ENCODE data around the gene UBE3C. TPM values are rescaled to one million over a fixed set of nuclear protein-coding genes. Genes with fewer than 3 reads are reported as not detected.

UBE3C gene
- total and polyA plus RNA-seq, 2 of the 13 experiments (the other 11 are each of a cell fraction or from before 2014, with no cell fraction given) = 27.0 to 48.2 TPM

DNA sequence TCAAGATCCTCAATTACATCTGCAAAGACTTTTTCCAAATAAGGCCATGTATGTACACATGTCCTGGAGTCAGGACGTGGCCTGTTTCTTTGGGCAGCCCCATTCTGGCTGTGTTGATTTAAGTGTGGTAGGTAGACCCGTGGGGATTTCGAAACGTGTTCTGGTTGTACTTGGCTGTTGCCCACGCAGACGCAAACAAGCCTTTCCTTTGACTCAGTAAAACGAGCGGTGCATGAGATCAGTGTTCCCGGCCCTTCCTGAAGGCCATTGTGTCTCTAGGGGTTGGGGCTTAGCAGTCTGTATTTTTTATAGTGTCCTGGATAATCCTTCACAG is 133.2 kb downstream of the UBE3C start (continued):
- TF ChIP-seq, protein P1, sequence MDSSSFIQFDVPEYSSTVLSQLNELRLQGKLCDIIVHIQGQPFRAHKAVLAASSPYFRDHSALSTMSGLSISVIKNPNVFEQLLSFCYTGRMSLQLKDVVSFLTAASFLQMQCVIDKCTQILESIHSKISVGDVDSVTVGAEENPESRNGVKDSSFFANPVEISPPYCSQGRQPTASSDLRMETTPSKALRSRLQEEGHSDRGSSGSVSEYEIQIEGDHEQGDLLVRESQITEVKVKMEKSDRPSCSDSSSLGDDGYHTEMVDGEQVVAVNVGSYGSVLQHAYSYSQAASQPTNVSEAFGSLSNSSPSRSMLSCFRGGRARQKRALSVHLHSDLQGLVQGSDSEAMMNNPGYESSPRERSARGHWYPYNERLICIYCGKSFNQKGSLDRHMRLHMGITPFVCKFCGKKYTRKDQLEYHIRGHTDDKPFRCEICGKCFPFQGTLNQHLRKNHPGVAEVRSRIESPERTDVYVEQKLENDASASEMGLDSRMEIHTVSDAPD (CRISPR knock-in tag; IDR thresholded peaks at IDR 0.05) = 0 out of 2 replicates have a peak, but pooled peaks have one; percentile 45
- TF ChIP-seq ZNF224 (CRISPR knock-in tag; IDR thresholded peaks at IDR 0.05) = no peak
- TF ChIP-seq, protein P2, sequence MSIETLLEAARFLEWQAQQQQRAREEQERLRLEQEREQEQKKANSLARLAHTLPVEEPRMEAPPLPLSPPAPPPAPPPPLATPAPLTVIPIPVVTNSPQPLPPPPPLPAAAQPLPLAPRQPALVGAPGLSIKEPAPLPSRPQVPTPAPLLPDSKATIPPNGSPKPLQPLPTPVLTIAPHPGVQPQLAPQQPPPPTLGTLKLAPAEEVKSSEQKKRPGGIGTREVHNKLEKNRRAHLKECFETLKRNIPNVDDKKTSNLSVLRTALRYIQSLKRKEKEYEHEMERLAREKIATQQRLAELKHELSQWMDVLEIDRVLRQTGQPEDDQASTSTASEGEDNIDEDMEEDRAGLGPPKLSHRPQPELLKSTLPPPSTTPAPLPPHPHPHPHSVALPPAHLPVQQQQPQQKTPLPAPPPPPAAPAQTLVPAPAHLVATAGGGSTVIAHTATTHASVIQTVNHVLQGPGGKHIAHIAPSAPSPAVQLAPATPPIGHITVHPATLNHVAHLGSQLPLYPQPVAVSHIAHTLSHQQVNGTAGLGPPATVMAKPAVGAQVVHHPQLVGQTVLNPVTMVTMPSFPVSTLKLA (IDR thresholded peaks at IDR 0.05) = 0 out of 2 replicates have a peak, but pooled peaks have one; percentile 13
- TF ChIP-seq, protein P3, sequence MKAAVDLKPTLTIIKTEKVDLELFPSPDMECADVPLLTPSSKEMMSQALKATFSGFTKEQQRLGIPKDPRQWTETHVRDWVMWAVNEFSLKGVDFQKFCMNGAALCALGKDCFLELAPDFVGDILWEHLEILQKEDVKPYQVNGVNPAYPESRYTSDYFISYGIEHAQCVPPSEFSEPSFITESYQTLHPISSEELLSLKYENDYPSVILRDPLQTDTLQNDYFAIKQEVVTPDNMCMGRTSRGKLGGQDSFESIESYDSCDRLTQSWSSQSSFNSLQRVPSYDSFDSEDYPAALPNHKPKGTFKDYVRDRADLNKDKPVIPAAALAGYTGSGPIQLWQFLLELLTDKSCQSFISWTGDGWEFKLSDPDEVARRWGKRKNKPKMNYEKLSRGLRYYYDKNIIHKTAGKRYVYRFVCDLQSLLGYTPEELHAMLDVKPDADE (CRISPR knock-in tag; IDR thresholded peaks at IDR 0.05) = no peak
- no peak for TF ChIP-seq JUN (CRISPR knock-in tag; IDR thresholded peaks at IDR 0.05)
- TF ChIP-seq ZC3H4 (CRISPR knock-in tag; IDR thresholded peaks at IDR 0.05; ENCODE audit: borderline replicate concordance) = no peak
- no peak for TF ChIP-seq ZNF839 (CRISPR knock-in tag; IDR thresholded peaks at IDR 0.05; ENCODE audit: borderline replicate concordance)
- TF ChIP-seq HMGA1 (CRISPR knock-in tag; conservative IDR thresholded peaks at IDR 0.05) = no peak
- no peak for TF ChIP-seq KAT2B (IDR thresholded peaks at IDR 0.05; ENCODE audit: borderline replicate concordance, low read depth, low read length)
- TF ChIP-seq, protein P4, sequence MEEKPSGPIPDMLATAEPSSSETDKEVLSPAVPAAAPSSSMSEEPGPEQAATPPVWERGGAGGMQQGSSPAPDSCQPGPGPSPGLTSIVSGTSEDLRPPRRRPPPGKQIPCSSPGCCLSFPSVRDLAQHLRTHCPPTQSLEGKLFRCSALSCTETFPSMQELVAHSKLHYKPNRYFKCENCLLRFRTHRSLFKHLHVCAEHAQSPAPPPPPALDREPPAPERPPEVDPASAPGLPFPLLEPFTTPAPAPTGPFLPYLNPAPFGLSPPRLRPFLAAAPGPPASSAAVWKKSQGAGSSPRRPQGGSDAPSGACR (CRISPR knock-in tag; IDR thresholded peaks at IDR 0.05) = no peak
- TF ChIP-seq, protein P5, sequence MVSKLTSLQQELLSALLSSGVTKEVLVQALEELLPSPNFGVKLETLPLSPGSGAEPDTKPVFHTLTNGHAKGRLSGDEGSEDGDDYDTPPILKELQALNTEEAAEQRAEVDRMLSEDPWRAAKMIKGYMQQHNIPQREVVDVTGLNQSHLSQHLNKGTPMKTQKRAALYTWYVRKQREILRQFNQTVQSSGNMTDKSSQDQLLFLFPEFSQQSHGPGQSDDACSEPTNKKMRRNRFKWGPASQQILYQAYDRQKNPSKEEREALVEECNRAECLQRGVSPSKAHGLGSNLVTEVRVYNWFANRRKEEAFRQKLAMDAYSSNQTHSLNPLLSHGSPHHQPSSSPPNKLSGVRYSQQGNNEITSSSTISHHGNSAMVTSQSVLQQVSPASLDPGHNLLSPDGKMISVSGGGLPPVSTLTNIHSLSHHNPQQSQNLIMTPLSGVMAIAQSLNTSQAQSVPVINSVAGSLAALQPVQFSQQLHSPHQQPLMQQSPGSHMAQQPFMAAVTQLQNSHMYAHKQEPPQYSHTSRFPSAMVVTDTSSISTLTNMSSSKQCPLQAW (CRISPR knock-in tag; IDR thresholded peaks at IDR 0.05) = peak; percentile 49; the same call in 1 of the 2 replicates
- TF ChIP-seq TEAD3 (CRISPR knock-in tag; optimal IDR thresholded peaks at IDR 0.05; ENCODE audit: borderline replicate concordance) = no peak
- TF ChIP-seq, protein P6, sequence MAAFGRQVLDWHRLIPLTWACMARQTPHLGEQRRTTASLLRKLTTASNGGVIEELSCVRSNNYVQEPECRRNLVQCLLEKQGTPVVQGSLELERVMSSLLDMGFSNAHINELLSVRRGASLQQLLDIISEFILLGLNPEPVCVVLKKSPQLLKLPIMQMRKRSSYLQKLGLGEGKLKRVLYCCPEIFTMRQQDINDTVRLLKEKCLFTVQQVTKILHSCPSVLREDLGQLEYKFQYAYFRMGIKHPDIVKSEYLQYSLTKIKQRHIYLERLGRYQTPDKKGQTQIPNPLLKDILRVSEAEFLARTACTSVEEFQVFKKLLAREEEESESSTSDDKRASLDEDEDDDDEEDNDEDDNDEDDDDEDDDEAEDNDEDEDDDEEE (CRISPR knock-in tag; IDR thresholded peaks at IDR 0.05) = no peak
- no peak for TF ChIP-seq MTA1 (CRISPR knock-in tag; IDR thresholded peaks at IDR 0.05; ENCODE audit: borderline replicate concordance)
- TF ChIP-seq, protein P7, sequence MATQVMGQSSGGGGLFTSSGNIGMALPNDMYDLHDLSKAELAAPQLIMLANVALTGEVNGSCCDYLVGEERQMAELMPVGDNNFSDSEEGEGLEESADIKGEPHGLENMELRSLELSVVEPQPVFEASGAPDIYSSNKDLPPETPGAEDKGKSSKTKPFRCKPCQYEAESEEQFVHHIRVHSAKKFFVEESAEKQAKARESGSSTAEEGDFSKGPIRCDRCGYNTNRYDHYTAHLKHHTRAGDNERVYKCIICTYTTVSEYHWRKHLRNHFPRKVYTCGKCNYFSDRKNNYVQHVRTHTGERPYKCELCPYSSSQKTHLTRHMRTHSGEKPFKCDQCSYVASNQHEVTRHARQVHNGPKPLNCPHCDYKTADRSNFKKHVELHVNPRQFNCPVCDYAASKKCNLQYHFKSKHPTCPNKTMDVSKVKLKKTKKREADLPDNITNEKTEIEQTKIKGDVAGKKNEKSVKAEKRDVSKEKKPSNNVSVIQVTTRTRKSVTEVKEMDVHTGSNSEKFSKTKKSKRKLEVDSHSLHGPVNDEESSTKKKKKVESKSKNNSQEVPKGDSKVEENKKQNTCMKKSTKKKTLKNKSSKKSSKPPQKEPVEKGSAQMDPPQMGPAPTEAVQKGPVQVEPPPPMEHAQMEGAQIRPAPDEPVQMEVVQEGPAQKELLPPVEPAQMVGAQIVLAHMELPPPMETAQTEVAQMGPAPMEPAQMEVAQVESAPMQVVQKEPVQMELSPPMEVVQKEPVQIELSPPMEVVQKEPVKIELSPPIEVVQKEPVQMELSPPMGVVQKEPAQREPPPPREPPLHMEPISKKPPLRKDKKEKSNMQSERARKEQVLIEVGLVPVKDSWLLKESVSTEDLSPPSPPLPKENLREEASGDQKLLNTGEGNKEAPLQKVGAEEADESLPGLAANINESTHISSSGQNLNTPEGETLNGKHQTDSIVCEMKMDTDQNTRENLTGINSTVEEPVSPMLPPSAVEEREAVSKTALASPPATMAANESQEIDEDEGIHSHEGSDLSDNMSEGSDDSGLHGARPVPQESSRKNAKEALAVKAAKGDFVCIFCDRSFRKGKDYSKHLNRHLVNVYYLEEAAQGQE (IDR thresholded peaks at IDR 0.05; ENCODE audit: borderline replicate concordance in 1 of 2, low read depth in 1 of 2, low read length in 2 of 2) = no peak
- no peak for TF ChIP-seq ZNF292 (CRISPR knock-in tag; IDR thresholded peaks at IDR 0.05; ENCODE audit: borderline replicate concordance, low read depth)
- no peak for TF ChIP-seq NONO (IDR thresholded peaks at IDR 0.05)
- TF ChIP-seq NONO (CRISPR knock-in tag; conservative IDR thresholded peaks at IDR 0.05) = no peak
- TF ChIP-seq KLF15 (CRISPR knock-in tag; IDR thresholded peaks at IDR 0.05; ENCODE audit: borderline replicate concordance) = no peak

Measured in HepG2 (cell line).